ENCODE data around the gene KIN. TPM values are rescaled to one million over a fixed set of nuclear protein-coding genes. Genes with fewer than 3 reads are reported as not detected.

KIN gene
- total RNA-seq, 1 experiment from 2014 or later = 23.4 TPM

DNA sequence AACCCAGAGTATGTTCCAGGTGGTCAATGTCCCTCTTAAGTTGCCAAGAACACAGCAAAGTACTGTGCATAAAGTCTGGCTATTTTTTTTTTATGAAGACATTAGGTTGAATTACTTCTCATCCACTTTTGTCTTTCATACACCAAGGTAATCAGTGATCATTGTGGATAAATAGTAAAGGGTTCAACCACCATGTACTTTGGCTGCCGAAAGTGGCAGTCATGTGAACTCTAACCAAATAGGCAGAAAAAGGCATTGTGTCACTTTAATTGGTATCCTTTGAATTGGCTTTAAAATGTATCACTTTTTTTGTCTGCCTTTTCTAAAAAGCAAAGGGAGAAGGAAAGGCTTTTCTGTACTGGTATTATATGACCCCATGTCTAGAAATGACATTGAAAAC is 77.3 kb downstream of the KIN start:
- no peaks in the 10 kb centered on the region for H3K9me3 ChIP-seq (ENCODE audit: control insufficient read depth, low read depth, low read length)
- no peaks in the 10 kb centered on the region for H3K27me3 ChIP-seq (ENCODE audit: insufficient read depth, low read length)
- H2BK15ac ChIP-seq (ENCODE audit: low read depth, low read length) = no peak overlapping the region
- H3K27ac ChIP-seq (ENCODE audit: insufficient read length, low read depth, low read length) = no peak overlapping the region
- no peak overlapping the region for H3K18ac ChIP-seq (ENCODE audit: insufficient read length, low read depth, low read length)
- H3K23me2 ChIP-seq (ENCODE audit: insufficient read length, low read depth, low read length, poor library complexity, severe bottlenecking) = no peaks in the 10 kb centered on the region
- H4K5ac ChIP-seq (ENCODE audit: insufficient read length, low read depth, low read length) = no peak overlapping the region
- H2BK20ac ChIP-seq (ENCODE audit: low read depth, low read length, poor library complexity, severe bottlenecking) = no peak overlapping the region
- no peak for DNase-seq
- H2AFZ ChIP-seq (ENCODE audit: low read length) = no peak overlapping the region
- Mint-ChIP-seq H3K9me3 (no peaks in the 10 kb centered on the region), H3K27ac (no peak overlapping the region), H3K4me3 (no peak overlapping the region), H3K4me1 (peaks cover 2 to 6% of the 10 kb centered on the region in 2 experiments; a peak in 3 of 4 replicates), H3K27me3 (ENCODE audit: low read depth) (no peaks in the 10 kb centered on the region; the same call in 1 of the 2 replicates), H3K36me3 (ENCODE audit: insufficient read depth in 1 of 3, low read depth in 3 of 3) (no peaks in the 10 kb centered on the region)
- no CpG with 5 or more reads among the region's 1 CpG for WGBS (ENCODE audit: extremely low coverage, insufficient read length, low lambda C conversion rate)
- TF ChIP-seq, protein P1, sequence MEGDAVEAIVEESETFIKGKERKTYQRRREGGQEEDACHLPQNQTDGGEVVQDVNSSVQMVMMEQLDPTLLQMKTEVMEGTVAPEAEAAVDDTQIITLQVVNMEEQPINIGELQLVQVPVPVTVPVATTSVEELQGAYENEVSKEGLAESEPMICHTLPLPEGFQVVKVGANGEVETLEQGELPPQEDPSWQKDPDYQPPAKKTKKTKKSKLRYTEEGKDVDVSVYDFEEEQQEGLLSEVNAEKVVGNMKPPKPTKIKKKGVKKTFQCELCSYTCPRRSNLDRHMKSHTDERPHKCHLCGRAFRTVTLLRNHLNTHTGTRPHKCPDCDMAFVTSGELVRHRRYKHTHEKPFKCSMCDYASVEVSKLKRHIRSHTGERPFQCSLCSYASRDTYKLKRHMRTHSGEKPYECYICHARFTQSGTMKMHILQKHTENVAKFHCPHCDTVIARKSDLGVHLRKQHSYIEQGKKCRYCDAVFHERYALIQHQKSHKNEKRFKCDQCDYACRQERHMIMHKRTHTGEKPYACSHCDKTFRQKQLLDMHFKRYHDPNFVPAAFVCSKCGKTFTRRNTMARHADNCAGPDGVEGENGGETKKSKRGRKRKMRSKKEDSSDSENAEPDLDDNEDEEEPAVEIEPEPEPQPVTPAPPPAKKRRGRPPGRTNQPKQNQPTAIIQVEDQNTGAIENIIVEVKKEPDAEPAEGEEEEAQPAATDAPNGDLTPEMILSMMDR (conservative IDR thresholded peaks at IDR 0.05) = no peak
- no peak overlapping the region for H3T11ph ChIP-seq (ENCODE audit: low read length)
- H3K23ac ChIP-seq (ENCODE audit: insufficient read length, low read depth, low read length) = no peak overlapping the region
- no peak overlapping the region for H3K56ac ChIP-seq (ENCODE audit: insufficient read length, low read depth, low read length)
- no peaks in the 10 kb centered on the region for H4K20me1 ChIP-seq (ENCODE audit: control insufficient read depth, insufficient read depth, insufficient read length)
- H3K9ac ChIP-seq (ENCODE audit: extremely low read depth, insufficient read length, low read length) = no peak overlapping the region
- no peak overlapping the region for H3K14ac ChIP-seq (ENCODE audit: insufficient read depth, low read length)
- H3K79me2 ChIP-seq (ENCODE audit: insufficient read depth, low read length) = no peaks in the 10 kb centered on the region
- no peak overlapping the region for H2AK5ac ChIP-seq (ENCODE audit: insufficient read length, low read length)
- no peaks in the 10 kb centered on the region for H3K4me1 ChIP-seq (ENCODE audit: insufficient read depth, low read length)
- no peak overlapping the region for H4K8ac ChIP-seq (replicated peaks; ENCODE audit: insufficient read length, low read depth, low read length)
- H3K79me1 ChIP-seq (ENCODE audit: insufficient read depth, low read depth, low read length, poor library complexity, severe bottlenecking) = no peaks in the 10 kb centered on the region
- no peak overlapping the region for H3K4ac ChIP-seq (ENCODE audit: low read depth, low read length)
- no peak overlapping the region for H2BK12ac ChIP-seq (ENCODE audit: insufficient read length, low read depth, low read length)
- no peak overlapping the region for H4K91ac ChIP-seq (ENCODE audit: insufficient read length, low read depth, low read length)
- no peak overlapping the region for H2BK120ac ChIP-seq (ENCODE audit: low read depth, low read length, poor library complexity, severe bottlenecking)
- no peak overlapping the region for H3K4me2 ChIP-seq (ENCODE audit: insufficient read depth, insufficient read length, low read length)
- no peak overlapping the region for H2BK5ac ChIP-seq (ENCODE audit: insufficient read length, low read length)
